Mesodermal cell (in vitro differentiated cells): Measurements from ENCODE around the gene ITPR2.
"Not testable (repeated sequence)": the region's sequence is repeated elsewhere in the genome, so short reads cannot be mapped to it uniquely, and the experiment has no call there.

Source experiments
- H3K27ac ChIP-seq: 2 replicates; pipeline ENCODE4 v1.7.0; 2013; ENCODE audit warnings: mild to moderate bottlenecking, low read depth, low read length, moderate library complexity; ENCODE audit not compliant: severe bottlenecking
- H3K36me3 ChIP-seq: 2 replicates; pipeline ENCODE4 v1.7.1; 2013; ENCODE audit warnings: mild to moderate bottlenecking, low read length, moderate library complexity; ENCODE audit not compliant: control insufficient read depth, insufficient read depth
- H3K4me1 ChIP-seq: one replicate; pipeline ENCODE4 v1.7.1; 2013; ENCODE audit warnings: mild to moderate bottlenecking, low read length; ENCODE audit not compliant: insufficient read depth, control insufficient read depth, poor library complexity, severe bottlenecking
- H3K4me3 ChIP-seq: 2 replicates; pipeline ENCODE4 v1.7.0; 2013; ENCODE audit warnings: low read length, control low read depth, mild to moderate bottlenecking; ENCODE audit not compliant: insufficient read depth, poor library complexity, severe bottlenecking; ENCODE audit errors: extremely low read depth
- H3K9me3 ChIP-seq: 2 replicates; pipeline ENCODE4 v1.7.1; 2013; ENCODE audit warnings: mild to moderate bottlenecking, low read length, moderate library complexity; ENCODE audit not compliant: control insufficient read depth
- WGBS, 2 experiments: methylation state at CpG; one replicate each; pipeline ENCODE4 v1.1.5; 2013; ENCODE audit warnings: missing lambda C conversion rate in 2 of 2; ENCODE audit not compliant: insufficient coverage in 2 of 2; 5-methylcytosine and 5-hydroxymethylcytosine counted together

The ITPR2 gene

DNA sequence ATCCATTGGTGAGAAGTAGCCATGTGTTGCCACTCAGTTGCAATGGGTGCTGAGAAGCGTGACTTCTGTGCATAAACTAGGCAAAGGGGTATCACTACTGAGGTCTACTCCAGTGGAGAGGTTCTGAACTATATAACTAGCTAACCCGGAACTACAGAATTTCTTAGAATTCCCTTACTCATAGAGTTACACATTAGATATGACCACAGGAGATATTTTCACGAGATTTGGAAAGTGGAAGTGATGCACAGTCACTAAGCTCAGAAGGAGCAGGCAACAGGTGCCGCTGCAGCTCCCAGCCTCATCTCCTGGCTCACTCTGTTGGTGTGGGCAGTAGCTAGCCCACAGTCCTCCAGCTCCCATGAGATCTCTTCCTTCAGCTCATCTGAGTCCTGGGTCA is 501.0 kb downstream of the ITPR2 start:
- Histone ChIP-seq H3K36me3 (no peaks in the 10 kb centered on the region), H3K27ac (no peak overlapping the region), H3K4me3 (no peak overlapping the region), H3K4me1 (no peaks in the 10 kb centered on the region), H3K9me3 (no peaks in the 10 kb centered on the region)
- WGBS, 2 experiments: 90 to 100% methylated on average over 2 to 3 of the region's 4 CpGs

GRCh38 chr12:26331136-26331535 is 501.9 kb downstream of the ITPR2 start:
- 94 to 100% methylated on average over 2 to 3 of the region's 3 CpGs for WGBS, 2 experiments
- Histone ChIP-seq H3K27ac (no peak overlapping the region), H3K36me3 (no peaks in the 10 kb centered on the region), H3K9me3 (no peaks in the 10 kb centered on the region), H3K4me3 (no peak overlapping the region), H3K4me1 (no peaks in the 10 kb centered on the region)

DNA sequence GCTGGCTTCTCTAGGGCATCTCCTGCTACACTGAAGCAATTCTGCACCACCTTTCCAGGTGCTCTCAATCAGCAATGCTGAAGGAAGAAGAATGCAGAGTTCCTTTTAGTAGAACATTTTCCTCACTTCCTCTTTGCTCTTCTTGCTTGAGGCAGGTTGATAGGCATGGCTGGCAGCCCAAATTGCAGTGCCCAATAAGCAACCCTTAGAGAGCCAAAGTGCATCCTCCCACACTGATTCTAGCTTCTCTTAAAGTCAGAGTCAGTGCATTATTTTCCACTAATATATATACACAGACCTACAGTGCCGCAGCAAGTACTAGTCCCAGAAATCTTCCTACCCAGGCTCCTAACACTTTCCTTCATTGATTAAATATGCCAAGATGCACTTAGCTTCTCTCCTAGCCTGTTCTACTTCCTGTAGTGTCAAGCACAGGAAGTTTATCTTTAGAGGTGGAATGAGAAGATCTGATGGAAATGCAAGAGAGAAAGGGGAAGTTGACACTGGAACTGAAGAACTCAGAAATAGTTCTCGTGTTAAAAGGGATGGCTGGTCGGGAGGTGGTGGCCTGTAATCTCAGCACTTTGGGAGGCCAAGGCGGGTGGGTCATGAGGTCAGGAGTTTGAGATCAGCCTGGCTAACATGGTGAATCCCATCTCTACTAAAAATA is 504.9 kb downstream of the ITPR2 start:
- Histone ChIP-seq H3K4me1 (no peaks in the 10 kb centered on the region), H3K36me3 (no peaks in the 10 kb centered on the region), H3K4me3 (no peak overlapping the region), H3K9me3 (no peaks in the 10 kb centered on the region), H3K27ac (no peak overlapping the region)
- WGBS, 2 experiments: 73 to 79% methylated on average over 4 of the region's 4 CpGs

DNA sequence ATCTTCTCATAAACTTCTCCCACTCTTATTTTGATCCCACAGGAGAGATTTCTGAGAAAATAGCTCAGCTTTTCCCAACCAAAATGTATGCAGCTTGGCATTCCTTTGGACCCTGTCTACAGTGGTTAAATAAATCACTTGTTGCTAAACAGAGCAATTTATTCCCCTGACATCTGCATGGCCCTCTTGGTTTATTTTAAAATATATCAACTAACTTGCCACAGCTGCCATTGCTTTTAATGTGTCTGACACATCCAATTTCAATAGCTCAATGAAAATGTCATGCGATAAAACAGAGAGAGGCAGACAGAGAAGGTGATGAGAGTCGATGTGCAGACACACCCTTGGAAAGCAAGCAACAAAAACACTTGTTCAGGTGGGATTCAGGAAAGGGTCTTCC is 509.3 kb downstream of the ITPR2 start:
- WGBS, 2 experiments: no CpG with 5 or more reads among the region's 2 CpGs
- Histone ChIP-seq H3K36me3 (no peaks in the 10 kb centered on the region), H3K27ac (no peak overlapping the region), H3K4me3 (no peak overlapping the region), H3K9me3 (no peaks in the 10 kb centered on the region), H3K4me1 (peaks cover 2% of the 10 kb centered on the region)

- Histone ChIP-seq H3K36me3 (no peaks in the 10 kb centered on the region), H3K4me1 (peaks cover 11% of the 10 kb centered on the region), H3K9me3 (peaks cover 8% of the 10 kb centered on the region), H3K4me3 (no peak overlapping the region), H3K27ac (no peak overlapping the region)
- WGBS, 2 experiments: 65 to 76% methylated on average over 4 to 5 of the region's 5 CpGs
Measured at GRCh38 chr12:26319511-26319910, 513.5 kb downstream of the ITPR2 start.

- H3K27ac ChIP-seq: peak overlapping the region; percentile 56
- H3K9me3 ChIP-seq: peaks cover 8% of the 10 kb centered on the region
- peaks cover 11% of the 10 kb centered on the region for H3K4me1 ChIP-seq
- WGBS, 2 experiments: 60% methylated on average over 3 of the region's 5 CpGs; no CpG with 5 or more reads in 1 of the 2 experiments
- H3K36me3 ChIP-seq: no peaks in the 10 kb centered on the region
- no peak overlapping the region for H3K4me3 ChIP-seq
Measured at GRCh38 chr12:26318661-26319068, 514.3 kb downstream of the ITPR2 start.

DNA sequence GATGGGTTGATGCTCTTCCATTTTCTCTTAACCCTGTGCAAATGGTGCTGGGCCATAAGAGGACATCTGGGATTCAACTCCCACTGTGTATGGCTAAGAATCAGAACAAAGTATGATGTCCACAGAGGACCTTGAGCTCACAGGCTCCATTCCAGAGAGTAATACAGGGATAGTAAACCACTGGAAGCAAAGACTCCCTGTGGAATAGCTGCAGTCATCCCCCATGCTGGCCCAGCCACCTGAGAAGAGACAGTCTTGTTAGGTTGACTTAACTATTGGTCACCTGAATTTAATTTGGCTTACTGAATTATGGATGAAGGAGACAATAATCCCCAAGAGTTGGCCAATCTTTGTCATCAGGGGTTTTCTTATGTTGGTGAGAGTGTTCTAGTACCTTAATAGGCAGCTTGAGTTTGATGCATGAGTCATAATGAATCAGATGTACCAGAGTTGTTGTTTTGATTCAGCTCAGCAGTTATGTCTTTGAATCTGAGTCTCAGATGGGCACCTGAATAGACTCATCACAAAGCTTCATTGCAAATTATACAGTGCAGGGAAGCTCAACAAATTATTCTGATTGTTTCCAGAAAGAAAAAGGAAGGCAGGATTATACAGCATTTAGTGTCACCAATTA is 514.9 kb downstream of the ITPR2 start:
- Histone ChIP-seq H3K4me1 (peaks cover 11% of the 10 kb centered on the region), H3K4me3 (no peak overlapping the region), H3K9me3 (peaks cover 8% of the 10 kb centered on the region), H3K27ac (peak overlapping the region; percentile 56), H3K36me3 (no peaks in the 10 kb centered on the region)

GRCh38 chr12:26314103-26314502 is 518.9 kb downstream of the ITPR2 start:
- not testable (repeated sequence) for H3K36me3 ChIP-seq, H3K27ac ChIP-seq, H3K4me3 ChIP-seq
- H3K4me1 ChIP-seq: peaks cover 11% of the 10 kb centered on the region
- peaks cover 10% of the 10 kb centered on the region for H3K9me3 ChIP-seq

GRCh38 chr12:26310489-26310888 is 522.5 kb downstream of the ITPR2 start:
- not testable (repeated sequence) for H3K9me3 ChIP-seq, H3K27ac ChIP-seq, H3K36me3 ChIP-seq, H3K4me3 ChIP-seq, H3K4me1 ChIP-seq
- 92 to 100% methylated on average over 1 to 6 of the region's 6 CpGs for WGBS, 2 experiments

GRCh38 chr12:26309634-26310033 is 523.4 kb downstream of the ITPR2 start:
- WGBS, 2 experiments: no CpG with 5 or more reads among the region's 4 CpGs
- Histone ChIP-seq H3K9me3 (peaks cover 2% of the 10 kb centered on the region), H3K4me1 (no peaks in the 10 kb centered on the region)

DNA sequence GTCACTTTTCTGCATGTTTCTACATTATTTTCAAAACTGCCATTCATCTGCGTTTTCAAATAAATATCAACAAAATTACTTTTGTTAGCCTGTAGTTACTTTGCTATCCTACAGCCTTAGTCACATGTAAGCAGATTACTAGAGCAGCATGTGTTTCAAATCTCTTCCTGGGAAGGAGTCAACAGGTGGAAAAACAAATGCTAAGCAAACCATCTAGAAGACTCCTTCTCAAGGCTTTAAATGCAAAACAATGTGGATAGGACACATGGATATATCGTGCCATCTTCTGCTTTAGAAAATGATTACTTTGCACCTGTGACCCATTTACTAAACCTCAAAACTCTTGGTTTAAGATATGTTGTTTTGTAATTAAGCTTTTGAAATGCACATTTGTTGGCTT is 528.7 kb downstream of the ITPR2 start:
- Histone ChIP-seq H3K4me1 (peaks cover 6% of the 10 kb centered on the region), H3K9me3 (no peaks in the 10 kb centered on the region), H3K4me3 (no peak overlapping the region), H3K27ac (no peak overlapping the region), H3K36me3 (no peaks in the 10 kb centered on the region)
- 80 to 100% methylated on average over 1 of the region's 2 CpGs for WGBS, 2 experiments

More at GRCh38 chr12:26309634-26310033, 523.4 kb downstream of the ITPR2 start:
- H3K36me3 ChIP-seq: no peaks in the 10 kb centered on the region
- no peak overlapping the region for H3K4me3 ChIP-seq
- H3K27ac ChIP-seq: no peak overlapping the region
